ENCODE measurements around the gene GASK1A.
"Not testable (repeated sequence)": the region's sequence is repeated elsewhere in the genome, so short reads cannot be mapped to it uniquely, and the experiment has no call there.

GASK1A gene

GRCh38 chr3:43041517-43041916 lies 62.4 kb downstream of the GASK1A start:
- Histone ChIP-seq H3K27ac (ENCODE audit: insufficient read depth, low read depth, low read length, poor library complexity, severe bottlenecking) (no peak overlapping the region), H3K4me1 (ENCODE audit: control insufficient read depth, insufficient read depth, low read length) (no peaks in the 10 kb centered on the region), H3K4me3 (ENCODE audit: insufficient read depth, low read depth, low read length) (no peak overlapping the region), H3K9me3 (ENCODE audit: control insufficient read depth, low read length) (no peaks in the 10 kb centered on the region), H3K27me3 (ENCODE audit: control insufficient read depth, insufficient read depth, low read length, poor library complexity, severe bottlenecking) (no peaks in the 10 kb centered on the region), H3K36me3 (ENCODE audit: control insufficient read depth, insufficient read depth, low read length) (no peaks in the 10 kb centered on the region)
- WGBS, 2 experiments: 88 to 93% methylated on average over 2 of the region's 2 CpGs

- Histone ChIP-seq H3K36me3 (ENCODE audit: control insufficient read depth, insufficient read depth, low read length) (no peaks in the 10 kb centered on the region), H3K27me3 (ENCODE audit: control insufficient read depth, insufficient read depth, low read length, poor library complexity, severe bottlenecking) (no peaks in the 10 kb centered on the region), H3K27ac (ENCODE audit: insufficient read depth, low read depth, low read length, poor library complexity, severe bottlenecking) (no peak overlapping the region), H3K4me1 (ENCODE audit: control insufficient read depth, insufficient read depth, low read length) (no peaks in the 10 kb centered on the region), H3K9me3 (ENCODE audit: control insufficient read depth, low read length) (no peaks in the 10 kb centered on the region), H3K4me3 (ENCODE audit: insufficient read depth, low read depth, low read length) (no peak overlapping the region)
- 92 to 94% methylated on average over 3 of the region's 3 CpGs for WGBS, 2 experiments
Observed at GRCh38 chr3:43043071-43043766, 64.1 kb downstream of the GASK1A start.

GRCh38 chr3:43043793-43044192 lies 64.7 kb downstream of the GASK1A start:
- no peaks in the 10 kb centered on the region for H3K36me3 ChIP-seq (ENCODE audit: control insufficient read depth, insufficient read depth, low read length)
- H3K27ac ChIP-seq (ENCODE audit: insufficient read depth, low read depth, low read length, poor library complexity, severe bottlenecking): no peak overlapping the region
- H3K4me1 ChIP-seq (ENCODE audit: control insufficient read depth, insufficient read depth, low read length): no peaks in the 10 kb centered on the region
- H3K9me3 ChIP-seq (ENCODE audit: control insufficient read depth, low read length): no peaks in the 10 kb centered on the region
- WGBS, 2 experiments: 90 to 94% methylated on average over 2 of the region's 2 CpGs
- H3K27me3 ChIP-seq (ENCODE audit: control insufficient read depth, insufficient read depth, low read length, poor library complexity, severe bottlenecking): no peaks in the 10 kb centered on the region
- H3K4me3 ChIP-seq (ENCODE audit: insufficient read depth, low read depth, low read length): no peak overlapping the region

- H3K4me1 ChIP-seq (ENCODE audit: control insufficient read depth, insufficient read depth, low read length); H3K9me3 ChIP-seq (ENCODE audit: control insufficient read depth, low read length); H3K27ac ChIP-seq (ENCODE audit: insufficient read depth, low read depth, low read length, poor library complexity, severe bottlenecking); H3K27me3 ChIP-seq (ENCODE audit: control insufficient read depth, insufficient read depth, low read length, poor library complexity, severe bottlenecking); H3K36me3 ChIP-seq (ENCODE audit: control insufficient read depth, insufficient read depth, low read length); H3K4me3 ChIP-seq (ENCODE audit: insufficient read depth, low read depth, low read length): not testable (repeated sequence)
Observed at GRCh38 chr3:43045079-43045478, 66.0 kb downstream of the GASK1A start.

GRCh38 chr3:43046583-43046982 lies 67.5 kb downstream of the GASK1A start:
- H3K9me3 ChIP-seq (ENCODE audit: control insufficient read depth, low read length): no peaks in the 10 kb centered on the region
- no peaks in the 10 kb centered on the region for H3K4me1 ChIP-seq (ENCODE audit: control insufficient read depth, insufficient read depth, low read length)
- no peaks in the 10 kb centered on the region for H3K27me3 ChIP-seq (ENCODE audit: control insufficient read depth, insufficient read depth, low read length, poor library complexity, severe bottlenecking)
- H3K27ac ChIP-seq (ENCODE audit: insufficient read depth, low read depth, low read length, poor library complexity, severe bottlenecking): no peak overlapping the region
- H3K36me3 ChIP-seq (ENCODE audit: control insufficient read depth, insufficient read depth, low read length): no peaks in the 10 kb centered on the region
- 58 to 71% methylated on average over 1 of the region's 1 CpG for WGBS, 2 experiments
- no peak overlapping the region for H3K4me3 ChIP-seq (ENCODE audit: insufficient read depth, low read depth, low read length)

- Histone ChIP-seq H3K27me3 (ENCODE audit: control insufficient read depth, insufficient read depth, low read length, poor library complexity, severe bottlenecking) (no peaks in the 10 kb centered on the region), H3K36me3 (ENCODE audit: control insufficient read depth, insufficient read depth, low read length) (no peaks in the 10 kb centered on the region), H3K4me3 (ENCODE audit: insufficient read depth, low read depth, low read length) (no peak overlapping the region), H3K4me1 (ENCODE audit: control insufficient read depth, insufficient read depth, low read length) (no peaks in the 10 kb centered on the region), H3K27ac (ENCODE audit: insufficient read depth, low read depth, low read length, poor library complexity, severe bottlenecking) (no peak overlapping the region), H3K9me3 (ENCODE audit: control insufficient read depth, low read length) (no peaks in the 10 kb centered on the region)
Observed at GRCh38 chr3:43048470-43048869, 69.4 kb downstream of the GASK1A start.

- 96 to 97% methylated on average over 12 of the region's 12 CpGs for WGBS, 2 experiments
Observed at GRCh38 chr3:43053291-43053690, 74.2 kb downstream of the GASK1A start.

GRCh38 chr3:43054754-43055153 lies 75.6 kb downstream of the GASK1A start:
- H3K36me3 ChIP-seq (ENCODE audit: control insufficient read depth, insufficient read depth, low read length): no peaks in the 10 kb centered on the region
- WGBS, 2 experiments: 93 to 95% methylated on average over 5 of the region's 5 CpGs
- H3K27me3 ChIP-seq (ENCODE audit: control insufficient read depth, insufficient read depth, low read length, poor library complexity, severe bottlenecking): no peaks in the 10 kb centered on the region
- no peak overlapping the region for H3K27ac ChIP-seq (ENCODE audit: insufficient read depth, low read depth, low read length, poor library complexity, severe bottlenecking)
- H3K4me3 ChIP-seq (ENCODE audit: insufficient read depth, low read depth, low read length): no peak overlapping the region
- no peaks in the 10 kb centered on the region for H3K9me3 ChIP-seq (ENCODE audit: control insufficient read depth, low read length)
- H3K4me1 ChIP-seq (ENCODE audit: control insufficient read depth, insufficient read depth, low read length): no peaks in the 10 kb centered on the region

More at GRCh38 chr3:43053291-43053690, 74.2 kb downstream of the GASK1A start:
- no peaks in the 10 kb centered on the region for H3K4me1 ChIP-seq (ENCODE audit: control insufficient read depth, insufficient read depth, low read length)
- no peak overlapping the region for H3K27ac ChIP-seq (ENCODE audit: insufficient read depth, low read depth, low read length, poor library complexity, severe bottlenecking)
- H3K4me3 ChIP-seq (ENCODE audit: insufficient read depth, low read depth, low read length): no peak overlapping the region
- no peaks in the 10 kb centered on the region for H3K36me3 ChIP-seq (ENCODE audit: control insufficient read depth, insufficient read depth, low read length)
- no peaks in the 10 kb centered on the region for H3K27me3 ChIP-seq (ENCODE audit: control insufficient read depth, insufficient read depth, low read length, poor library complexity, severe bottlenecking)
- no peaks in the 10 kb centered on the region for H3K9me3 ChIP-seq (ENCODE audit: control insufficient read depth, low read length)

GRCh38 chr3:43055393-43055792 lies 76.3 kb downstream of the GASK1A start:
- WGBS, 2 experiments: 93 to 94% methylated on average over 7 of the region's 7 CpGs
- Histone ChIP-seq H3K9me3 (ENCODE audit: control insufficient read depth, low read length) (no peaks in the 10 kb centered on the region), H3K36me3 (ENCODE audit: control insufficient read depth, insufficient read depth, low read length) (no peaks in the 10 kb centered on the region), H3K27me3 (ENCODE audit: control insufficient read depth, insufficient read depth, low read length, poor library complexity, severe bottlenecking) (no peaks in the 10 kb centered on the region), H3K4me1 (ENCODE audit: control insufficient read depth, insufficient read depth, low read length) (no peaks in the 10 kb centered on the region), H3K27ac (ENCODE audit: insufficient read depth, low read depth, low read length, poor library complexity, severe bottlenecking) (no peak overlapping the region), H3K4me3 (ENCODE audit: insufficient read depth, low read depth, low read length) (no peak overlapping the region)

- WGBS, 2 experiments: 92 to 93% methylated on average over 13 to 15 of the region's 15 CpGs
- no peaks in the 10 kb centered on the region for H3K4me1 ChIP-seq (ENCODE audit: control insufficient read depth, insufficient read depth, low read length)
- no peak overlapping the region for H3K27ac ChIP-seq (ENCODE audit: insufficient read depth, low read depth, low read length, poor library complexity, severe bottlenecking)
- no peaks in the 10 kb centered on the region for H3K36me3 ChIP-seq (ENCODE audit: control insufficient read depth, insufficient read depth, low read length)
- H3K27me3 ChIP-seq (ENCODE audit: control insufficient read depth, insufficient read depth, low read length, poor library complexity, severe bottlenecking): no peaks in the 10 kb centered on the region
- no peaks in the 10 kb centered on the region for H3K9me3 ChIP-seq (ENCODE audit: control insufficient read depth, low read length)
- H3K4me3 ChIP-seq (ENCODE audit: insufficient read depth, low read depth, low read length): no peak overlapping the region
Observed at GRCh38 chr3:43055806-43056770, 77.0 kb downstream of the GASK1A start.
